Stomach (tissue), 9 donors: Measurements from ENCODE around the gene TELO2. TPM values are rescaled to one million over a fixed set of nuclear protein-coding genes. Genes with fewer than 3 reads are reported as not detected.
A peak's percentile ranks its signal among the peaks of the same experiment; 100 is the strongest.

Experiments
- DNase-seq, 2 donors: peaks; one replicate each; pipeline versions ENCODE4 v3.0.0 to v3.0.0-alpha.2; 2013 to 2019
- H3K27ac ChIP-seq, 5 donors: fragments of 200-600 bp in 4 of 5; sonication (generic) in 4 of 5; one replicate each; pipeline ENCODE4 v1.5.1; 2013 to 2019; ENCODE audit warnings: mild to moderate bottlenecking in 1 of 5, moderate library complexity in 1 of 5
- H3K27me3 ChIP-seq, 3 donors: fragments of 200-600 bp; sonication (generic); one replicate each; pipeline ENCODE4 v1.5.1; 2017 to 2019; ENCODE audit warnings: mixed run types in 1 of 3
- H3K36me3 ChIP-seq, 4 donors: fragments of 200-600 bp; sonication (generic); 1 replicate in 3 of 4; 2 replicates in 1 of 4; pipeline ENCODE4 v1.5.1; 2016 to 2019
- H3K4me1 ChIP-seq, 4 donors: fragments of 200-600 bp; sonication (generic); one replicate each; pipeline ENCODE4 v1.5.1; 2016 to 2019
- H3K4me3 ChIP-seq, 4 donors: fragments of 200-600 bp; sonication (generic) in 3 of 4; one replicate each; pipeline ENCODE4 v1.5.1; 2016 to 2019; ENCODE audit warnings: mild to moderate bottlenecking in 1 of 4
- H3K9me3 ChIP-seq, 4 donors: fragments of 200-600 bp; sonication (generic); one replicate each; pipeline ENCODE4 v1.5.1; 2016 to 2019
- EP300 ChIP-seq: sonication (generic); formaldehyde crosslinking; IDR thresholded peaks from one replicate; pipeline ENCODE4 v1.6.1; 2017; ENCODE audit warnings: antibody characterized with exemption
- POLR2A ChIP-seq, 4 donors: fragments of 450-650 bp; IDR thresholded peaks; one replicate each; pipeline ENCODE4 v1.6.1; 2016; ENCODE audit warnings: antibody characterized with exemption in 4 of 4, control low read depth in 2 of 4, mild to moderate bottlenecking in 1 of 4, moderate library complexity in 1 of 4
- POLR2AphosphoS5 ChIP-seq, 3 donors: sonication (generic); formaldehyde crosslinking; IDR thresholded peaks; one replicate each; pipeline ENCODE4 v1.6.1; 2016; ENCODE audit warnings: antibody characterized with exemption in 3 of 3
- WGBS, 5 donors: extraction: QIAGEN DNeasy Blood & Tissue Kit in 3 of 5; methylation state at CpG; one replicate each; pipeline versions ENCODE4 v1.1.5 to v1.1.7; 2013 to 2018; 5-methylcytosine and 5-hydroxymethylcytosine counted together
- intact Hi-C: fragments of 100-400 bp; cut with DNase I; formaldehyde crosslinking; loops from one replicate; pipeline ENCODE4 v1.15.1; 2023; ENCODE audit warnings: low total_unique reads
- polyA plus RNA-seq, 3 donors: library from polyadenylated mRNA; stranded (reverse); fragments of 200-250 nt; gene quantifications; one replicate each; pipeline ENCODE4 v1.2.3, GENCODE V29; 2013
- total RNA-seq, 5 donors: library from RNA; depleted of rRNA; stranded (reverse); fragments of >200 nt; gene quantifications; one replicate each; pipeline versions ENCODE4 v1.1.0 to v1.2.3, GENCODE V29; 2014 to 2016
- TF ChIP-seq, protein P1 (sequence below), 7 experiments: fragments of 450-650 bp in 4 of 7; fragments of 200-600 bp in 3 of 7; sonication (generic) in 3 of 7; IDR thresholded peaks; one replicate each; pipeline ENCODE4 v1.5.1; 2016 to 2019; ENCODE audit warnings: antibody characterized with exemption in 7 of 7, control low read depth in 2 of 7, mild to moderate bottlenecking in 1 of 7
- donor health status: healthy with polysubstance abuse.
- donor health status: Bipolar disorder and iron deficiency.
- donor health status: healthy.

TELO2 gene
- total and polyA plus RNA-seq, 8 donors = 12.4 to 107 (median 32.1) TPM

DNA sequence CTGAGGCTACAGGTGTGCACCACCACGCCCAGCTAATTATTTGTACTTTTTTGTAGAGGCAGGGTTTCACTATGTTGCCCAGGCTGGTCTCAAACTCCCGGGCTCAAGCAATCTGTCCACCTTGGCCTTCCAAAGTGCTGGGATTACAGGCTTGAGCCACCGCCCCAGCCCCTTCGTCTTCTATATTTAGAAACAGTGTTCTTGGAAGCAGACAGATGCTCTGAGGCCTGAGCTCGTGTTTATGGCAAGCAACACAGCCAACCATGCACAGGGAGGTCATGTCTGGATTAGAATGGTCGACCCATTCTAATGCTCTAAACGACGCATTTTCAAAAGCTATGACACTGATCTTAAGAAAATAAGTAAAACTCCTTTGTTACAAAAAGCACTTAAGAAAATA lies 56.9 kb downstream of the TELO2 start:
- no peaks in the 10 kb centered on the region for H3K27me3 ChIP-seq
- H3K4me1 ChIP-seq = peaks cover 22 to 58% (median 45%) of the 10 kb centered on the region in 4 donors
- no peaks in the 10 kb centered on the region for H3K9me3 ChIP-seq
- 63 to 80% (median 78%) methylated on average over 8 of the region's 8 CpGs for WGBS, 5 donors
- H3K36me3 ChIP-seq = peaks cover 8 to 84% (median 64%) of the 10 kb centered on the region in 4 donors
- intact Hi-C loops = no loop called here
- TF ChIP-seq, protein P1, sequence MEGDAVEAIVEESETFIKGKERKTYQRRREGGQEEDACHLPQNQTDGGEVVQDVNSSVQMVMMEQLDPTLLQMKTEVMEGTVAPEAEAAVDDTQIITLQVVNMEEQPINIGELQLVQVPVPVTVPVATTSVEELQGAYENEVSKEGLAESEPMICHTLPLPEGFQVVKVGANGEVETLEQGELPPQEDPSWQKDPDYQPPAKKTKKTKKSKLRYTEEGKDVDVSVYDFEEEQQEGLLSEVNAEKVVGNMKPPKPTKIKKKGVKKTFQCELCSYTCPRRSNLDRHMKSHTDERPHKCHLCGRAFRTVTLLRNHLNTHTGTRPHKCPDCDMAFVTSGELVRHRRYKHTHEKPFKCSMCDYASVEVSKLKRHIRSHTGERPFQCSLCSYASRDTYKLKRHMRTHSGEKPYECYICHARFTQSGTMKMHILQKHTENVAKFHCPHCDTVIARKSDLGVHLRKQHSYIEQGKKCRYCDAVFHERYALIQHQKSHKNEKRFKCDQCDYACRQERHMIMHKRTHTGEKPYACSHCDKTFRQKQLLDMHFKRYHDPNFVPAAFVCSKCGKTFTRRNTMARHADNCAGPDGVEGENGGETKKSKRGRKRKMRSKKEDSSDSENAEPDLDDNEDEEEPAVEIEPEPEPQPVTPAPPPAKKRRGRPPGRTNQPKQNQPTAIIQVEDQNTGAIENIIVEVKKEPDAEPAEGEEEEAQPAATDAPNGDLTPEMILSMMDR (IDR thresholded peaks at IDR 0.05) = no peak
- TF ChIP-seq POLR2A (IDR thresholded peaks at IDR 0.05) (no peak), POLR2AphosphoS5 (IDR thresholded peaks at IDR 0.05) (no peak), EP300 (no peak)
- H3K27ac ChIP-seq = peak overlapping the region in 4 of 5 donors; percentile 18 to 88 (median 66)
- no peak for DNase-seq
- no peak overlapping the region for H3K4me3 ChIP-seq

DNA sequence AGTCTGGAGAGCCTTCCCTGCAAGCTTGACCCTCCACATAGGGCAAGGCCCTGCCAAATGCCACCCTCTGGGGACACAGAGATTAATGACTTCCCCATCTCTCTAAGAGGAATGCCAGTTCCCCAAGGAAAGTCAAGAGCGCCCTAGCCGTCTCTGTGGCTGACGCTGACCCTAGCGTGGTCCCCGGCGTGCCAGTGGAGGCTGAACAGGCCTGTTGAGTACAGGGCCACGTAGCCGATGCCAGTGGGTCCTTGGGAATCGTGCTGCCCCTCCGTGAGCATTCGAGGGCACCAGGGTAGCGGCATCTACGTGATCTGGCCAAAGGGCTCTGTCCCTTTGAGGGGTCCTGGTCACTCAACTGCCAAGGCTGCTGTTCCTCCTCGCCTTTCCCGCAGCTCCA lies 57.5 kb downstream of the TELO2 start:
- TF ChIP-seq POLR2A (IDR thresholded peaks at IDR 0.05) = no peak
- TF ChIP-seq, protein P1 (IDR thresholded peaks at IDR 0.05) = no peak
- no peak for TF ChIP-seq EP300
- no peak for TF ChIP-seq POLR2AphosphoS5 (IDR thresholded peaks at IDR 0.05)
- WGBS, 5 donors = 87 to 99% (median 93%) methylated on average over 14 to 15 of the region's 15 CpGs
- intact Hi-C loops = no loop called here
- Histone ChIP-seq H3K4me3 (no peak overlapping the region), H3K27ac (peak overlapping the region in 4 of 5 donors; percentile 18 to 88 (median 50)), H3K4me1 (peaks cover 18 to 52% (median 38%) of the 10 kb centered on the region in 4 donors), H3K27me3 (no peaks in the 10 kb centered on the region), H3K9me3 (no peaks in the 10 kb centered on the region), H3K36me3 (peaks cover 9 to 90% (median 70%) of the 10 kb centered on the region in 4 donors)
- DNase-seq = no peak

DNA sequence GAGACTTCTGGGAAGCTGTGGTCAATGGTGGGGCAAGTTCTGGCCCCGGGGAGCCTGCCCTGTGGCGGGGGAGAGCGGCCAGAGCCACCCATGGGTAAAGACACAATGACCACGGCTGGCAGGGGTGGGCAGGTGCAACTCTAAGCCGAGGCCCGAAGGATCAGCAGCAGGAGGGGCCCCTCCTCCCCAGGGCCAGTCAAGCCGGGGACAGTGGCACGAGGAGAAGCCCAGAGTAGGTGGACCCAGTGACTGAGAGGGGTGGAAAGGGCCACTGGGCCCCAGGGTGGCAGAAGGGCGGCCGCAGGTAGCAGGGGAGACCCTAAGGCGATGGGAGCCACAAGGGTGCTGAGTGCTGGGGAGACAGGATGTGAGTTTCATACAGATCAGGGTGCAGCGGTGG lies 58.0 kb downstream of the TELO2 start:
- WGBS, 5 donors = 88 to 99% (median 92%) methylated on average over 10 to 12 of the region's 12 CpGs
- Histone ChIP-seq H3K4me1 (peaks cover 13 to 47% (median 34%) of the 10 kb centered on the region in 4 donors), H3K4me3 (no peak overlapping the region), H3K27me3 (no peaks in the 10 kb centered on the region), H3K9me3 (no peaks in the 10 kb centered on the region), H3K36me3 (peaks cover 13 to 90% (median 73%) of the 10 kb centered on the region in 4 donors), H3K27ac (peak overlapping the region in 4 of 5 donors; percentile 8 to 88 (median 36))
- DNase-seq = no peak
- no peak for TF ChIP-seq POLR2A (IDR thresholded peaks at IDR 0.05)
- TF ChIP-seq EP300 = no peak
- no peak for TF ChIP-seq POLR2AphosphoS5 (IDR thresholded peaks at IDR 0.05)
- TF ChIP-seq, protein P1 (IDR thresholded peaks at IDR 0.05) = no peak
- intact Hi-C loops = no loop called here

DNA sequence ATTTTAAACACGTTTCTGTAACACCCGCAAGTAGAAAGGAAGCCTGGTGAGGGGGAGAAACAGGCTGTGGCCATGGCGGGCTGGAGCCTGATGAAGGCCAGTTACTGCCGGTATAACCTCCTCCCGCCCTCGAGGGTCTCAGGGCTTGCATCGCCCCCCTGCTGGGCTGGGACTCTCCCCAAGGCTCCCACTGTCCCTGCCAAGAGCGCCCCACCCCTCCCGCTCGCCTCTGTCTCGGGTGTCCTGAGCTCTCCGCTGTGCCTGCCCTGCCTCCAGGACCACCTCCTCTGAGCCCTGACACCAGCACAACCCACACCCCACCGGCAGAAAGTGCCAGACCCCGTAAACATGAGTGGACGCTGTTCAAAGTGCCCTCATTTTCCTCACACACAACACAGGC lies 59.0 kb downstream of the TELO2 start:
- intact Hi-C loops = no loop called here
- no peak for DNase-seq

More for the DNA sequence above, 59.0 kb downstream of the TELO2 start:
- Histone ChIP-seq H3K4me1 (peaks cover 7 to 38% (median 24%) of the 10 kb centered on the region in 4 donors), H3K9me3 (no peaks in the 10 kb centered on the region), H3K27me3 (no peaks in the 10 kb centered on the region), H3K36me3 (peaks cover 10 to 90% (median 78%) of the 10 kb centered on the region in 4 donors), H3K4me3 (no peak overlapping the region), H3K27ac (no peak overlapping the region)
- 88 to 91% (median 90%) methylated on average over 11 to 15 of the region's 15 CpGs for WGBS, 5 donors
- TF ChIP-seq POLR2A (IDR thresholded peaks at IDR 0.05) (no peak), EP300 (no peak), POLR2AphosphoS5 (IDR thresholded peaks at IDR 0.05) (no peak)
- TF ChIP-seq, protein P1 (IDR thresholded peaks at IDR 0.05) = no peak
